ENCODE measurements around the gene TPRKB.

Gene TPRKB

GRCh38 chr2:73766994-73767393 lies 29.8 kb upstream of the TPRKB start:
- Histone ChIP-seq H4K20me1 (ENCODE audit: insufficient read depth) (no peaks in the 10 kb centered on the region), H3K27me3 (ENCODE audit: insufficient read depth, low read depth) (no peaks in the 10 kb centered on the region), H3K36me3 (ENCODE audit: insufficient read depth) (peaks cover 13% of the 10 kb centered on the region; the same call in 1 of the 2 replicates), H2AFZ (ENCODE audit: low read depth) (no peak overlapping the region), H3K79me2 (ENCODE audit: insufficient read depth, low read depth) (no peaks in the 10 kb centered on the region), H3K4me3 (IDR thresholded peaks at IDR 0.05; ENCODE audit: insufficient read depth, low read depth, low read length) (no peak overlapping the region), H3K4me1 (ENCODE audit: low read depth, poor library complexity, severe bottlenecking) (no peaks in the 10 kb centered on the region), H3K9ac (no peak overlapping the region), H3K4me2 (no peak overlapping the region), H3K27ac (no peak overlapping the region)
- no peak for TF ChIP-seq CTCF (conservative IDR thresholded peaks at IDR 0.05; ENCODE audit: low read depth, low read length)

DNA sequence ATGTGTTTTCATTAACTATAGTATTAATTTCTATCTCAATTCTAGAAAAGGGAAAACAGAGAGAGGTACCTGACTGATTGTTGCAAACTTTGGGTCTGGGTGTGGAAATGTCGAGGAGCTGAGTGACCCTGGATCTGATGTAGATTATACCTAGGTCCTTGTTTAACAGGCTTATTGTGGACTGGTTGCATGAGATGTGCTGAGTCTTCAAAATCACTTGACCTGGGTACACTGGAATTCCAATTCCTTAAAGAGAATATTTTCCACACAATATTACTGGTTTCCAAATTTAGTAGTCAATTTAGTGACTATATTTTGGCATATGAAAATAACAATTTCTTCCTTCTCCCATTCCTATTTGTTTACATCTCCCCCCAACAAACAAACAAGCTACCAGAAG lies 29.2 kb upstream of the TPRKB start:
- Histone ChIP-seq H3K4me1 (ENCODE audit: low read depth, poor library complexity, severe bottlenecking) (no peaks in the 10 kb centered on the region), H3K4me2 (no peak overlapping the region), H3K4me3 (IDR thresholded peaks at IDR 0.05; ENCODE audit: insufficient read depth, low read depth, low read length) (no peak overlapping the region), H2AFZ (ENCODE audit: low read depth) (no peak overlapping the region), H3K27me3 (ENCODE audit: insufficient read depth, low read depth) (no peaks in the 10 kb centered on the region), H3K9ac (no peak overlapping the region), H3K79me2 (ENCODE audit: insufficient read depth, low read depth) (no peaks in the 10 kb centered on the region), H3K27ac (no peak overlapping the region), H4K20me1 (ENCODE audit: insufficient read depth) (no peaks in the 10 kb centered on the region), H3K36me3 (ENCODE audit: insufficient read depth) (peaks cover 13% of the 10 kb centered on the region; the same call in 1 of the 2 replicates)
- no peak for TF ChIP-seq CTCF (conservative IDR thresholded peaks at IDR 0.05; ENCODE audit: low read depth, low read length)

- Histone ChIP-seq H3K27ac (no peak overlapping the region), H3K4me3 (IDR thresholded peaks at IDR 0.05; ENCODE audit: insufficient read depth, low read depth, low read length) (no peak overlapping the region), H2AFZ (ENCODE audit: low read depth) (no peak overlapping the region), H3K27me3 (ENCODE audit: insufficient read depth, low read depth) (no peaks in the 10 kb centered on the region), H3K36me3 (ENCODE audit: insufficient read depth) (peaks cover 13% of the 10 kb centered on the region; the same call in 1 of the 2 replicates), H3K9ac (no peak overlapping the region), H3K4me2 (no peak overlapping the region), H4K20me1 (ENCODE audit: insufficient read depth) (no peaks in the 10 kb centered on the region), H3K79me2 (ENCODE audit: insufficient read depth, low read depth) (no peaks in the 10 kb centered on the region), H3K4me1 (ENCODE audit: low read depth, poor library complexity, severe bottlenecking) (no peaks in the 10 kb centered on the region)
- no peak for TF ChIP-seq CTCF (conservative IDR thresholded peaks at IDR 0.05; ENCODE audit: low read depth, low read length)
Observed at GRCh38 chr2:73764945-73765344, 27.8 kb upstream of the TPRKB start.

GRCh38 chr2:73762571-73762970 lies 25.4 kb upstream of the TPRKB start:
- Histone ChIP-seq H3K4me3 (IDR thresholded peaks at IDR 0.05; ENCODE audit: insufficient read depth, low read depth, low read length) (no peak overlapping the region), H3K79me2 (ENCODE audit: insufficient read depth, low read depth) (no peaks in the 10 kb centered on the region), H3K36me3 (ENCODE audit: insufficient read depth) (peaks cover 16% of the 10 kb centered on the region; the same call in 1 of the 2 replicates), H2AFZ (ENCODE audit: low read depth) (no peak overlapping the region), H3K9ac (no peak overlapping the region), H3K4me1 (ENCODE audit: low read depth, poor library complexity, severe bottlenecking) (no peaks in the 10 kb centered on the region), H3K4me2 (no peak overlapping the region), H4K20me1 (ENCODE audit: insufficient read depth) (no peaks in the 10 kb centered on the region), H3K27ac (no peak overlapping the region), H3K27me3 (ENCODE audit: insufficient read depth, low read depth) (no peaks in the 10 kb centered on the region)
- no peak for TF ChIP-seq CTCF (conservative IDR thresholded peaks at IDR 0.05; ENCODE audit: low read depth, low read length)

Data from KMS-11 (cell line).